T-helper 2 cell treated with Interferon-gamma antibody and Interleukin-4, amounts not matched to agents 5 μg/mL and 100 μg/mL, for 36 hours (primary cell): ENCODE data around the gene MSRB2.

Source experiments
- DNase-seq: peaks from one replicate; pipeline ENCODE4 v3.0.0; 2021; ENCODE audit warnings: low spot score
- H3K27ac Mint-ChIP-seq: one replicate; pipeline ENCODE4 v1.8.0; 2021; ENCODE audit warnings: mild to moderate bottlenecking, mixed read lengths
- H3K27me3 Mint-ChIP-seq: one replicate; pipeline ENCODE4 v1.8.0; 2021; ENCODE audit warnings: low read depth, mixed read lengths
- H3K36me3 Mint-ChIP-seq: one replicate; pipeline ENCODE4 v1.8.0; 2021; ENCODE audit warnings: low read depth, mixed read lengths
- H3K4me1 Mint-ChIP-seq: one replicate; pipeline ENCODE4 v1.8.0; 2021; ENCODE audit warnings: low read depth, mixed read lengths
- H3K4me3 Mint-ChIP-seq: one replicate; pipeline ENCODE4 v1.8.0; 2022; ENCODE audit warnings: mild to moderate bottlenecking, moderate library complexity, mixed read lengths
- H3K9me3 Mint-ChIP-seq: one replicate; pipeline ENCODE4 v1.8.0; 2021; ENCODE audit warnings: mixed read lengths

MSRB2 gene

DNA sequence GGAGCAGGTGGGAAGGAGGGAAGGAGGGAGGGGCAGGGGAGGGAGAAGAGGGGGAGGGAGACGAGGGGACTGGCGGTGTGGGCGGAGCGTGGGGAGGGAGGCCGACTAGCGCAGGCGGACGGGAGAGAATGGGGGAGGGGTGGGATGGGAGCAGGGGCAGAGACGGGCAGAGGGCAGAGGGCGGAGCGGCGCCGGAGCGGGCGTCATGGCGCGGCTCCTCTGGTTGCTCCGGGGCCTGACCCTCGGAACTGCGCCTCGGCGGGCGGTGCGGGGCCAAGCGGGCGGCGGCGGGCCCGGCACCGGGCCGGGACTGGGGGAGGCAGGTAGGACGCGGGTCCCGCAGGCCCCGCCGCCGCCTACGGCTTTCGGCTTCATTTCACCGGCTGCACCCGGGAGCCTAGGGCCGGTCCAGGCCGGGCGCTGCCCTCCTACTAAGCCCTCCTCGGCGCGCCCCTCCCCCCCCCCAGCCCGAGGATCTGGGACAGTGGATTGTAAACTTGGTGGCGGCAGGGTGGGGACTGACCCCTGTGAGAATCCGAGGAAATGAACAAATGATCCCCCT lies at the start of gene MSRB2:
Gene MSRB2 (plus strand): TSS at position 176 of the 562 bp plus-strand sequence. CDS start 30 bp downstream, at position 206.
- peaks cover 27% of the 10 kb centered on the region for H3K4me1 Mint-ChIP-seq
- H3K27ac Mint-ChIP-seq: peak within 1 kb of the TSS; percentile 75
- H3K4me3 Mint-ChIP-seq: peak within 1 kb of the TSS; percentile 87
- no peaks in the 10 kb centered on the region for H3K36me3 Mint-ChIP-seq
- peaks cover 11% of the 10 kb centered on the region for H3K27me3 Mint-ChIP-seq
- DNase-seq: peak; percentile 54
- H3K9me3 Mint-ChIP-seq: peaks cover 5% of the 10 kb centered on the region

DNA sequence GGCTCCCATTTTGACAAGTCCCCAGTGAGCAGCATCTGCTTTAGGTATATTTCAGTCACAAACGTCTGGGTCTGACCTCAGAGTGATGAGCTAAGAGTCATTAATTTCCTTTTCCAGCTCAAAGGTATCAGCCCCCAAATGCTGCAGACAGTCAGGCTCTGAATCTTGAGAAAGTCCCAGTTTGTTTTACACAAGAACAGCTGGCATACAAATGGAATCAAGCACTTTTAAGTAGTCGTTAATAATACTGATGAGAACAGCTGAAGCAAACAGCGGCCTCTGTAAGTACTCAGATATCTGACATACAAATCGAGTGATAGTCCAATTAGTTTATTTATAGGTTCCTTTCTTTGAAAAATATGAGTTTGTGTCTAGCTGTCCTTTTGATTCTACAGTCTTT lies 49.4 kb upstream of the MSRB2 start:
- Mint-ChIP-seq H3K27me3 (peaks cover 8% of the 10 kb centered on the region), H3K27ac (no peak overlapping the region), H3K4me3 (no peak overlapping the region), H3K4me1 (no peaks in the 10 kb centered on the region), H3K36me3 (no peaks in the 10 kb centered on the region), H3K9me3 (no peaks in the 10 kb centered on the region)
- no peak for DNase-seq

DNA sequence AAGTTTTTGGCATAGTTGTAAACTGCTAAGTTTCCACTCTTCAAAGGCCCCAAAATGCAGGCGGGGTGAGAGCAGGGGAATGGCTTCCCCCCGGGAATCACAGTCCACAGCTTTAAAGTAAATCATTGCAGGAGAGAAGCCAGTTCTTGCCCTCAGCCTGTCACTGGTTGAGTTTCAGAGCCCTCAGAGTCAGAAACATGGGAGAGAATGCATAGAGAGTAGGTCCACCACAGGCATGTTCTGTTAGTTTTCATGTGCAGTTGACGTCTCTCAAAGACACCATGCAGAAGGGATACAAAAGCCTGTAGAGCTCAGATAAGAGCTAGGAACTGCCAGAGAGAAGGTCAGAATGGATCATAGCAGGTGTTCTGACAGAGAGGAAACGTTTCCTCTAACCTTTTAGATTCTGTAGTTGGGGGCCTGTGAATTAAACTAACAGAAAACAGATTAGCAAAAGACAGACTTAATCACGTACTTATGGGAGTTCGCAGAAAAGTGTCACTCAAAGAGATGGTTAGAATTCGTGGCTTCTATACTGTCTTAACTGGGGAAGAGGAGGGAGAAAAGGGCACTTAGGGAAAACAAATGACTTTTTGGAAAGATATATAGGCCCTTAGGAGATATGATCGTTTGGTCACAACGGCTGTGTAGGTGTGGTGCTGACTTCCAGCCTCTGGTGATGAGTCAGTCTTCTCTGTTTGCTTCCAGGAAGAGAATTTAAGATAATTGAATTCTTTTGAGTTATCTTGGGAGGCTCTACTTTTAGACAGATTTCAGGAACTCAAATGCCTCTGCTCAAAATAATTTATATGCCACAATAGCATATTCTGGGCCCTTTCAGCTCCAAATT lies 48.0 kb upstream of the MSRB2 start:
- Mint-ChIP-seq H3K27me3 (peaks cover 6% of the 10 kb centered on the region), H3K4me3 (no peak overlapping the region), H3K36me3 (no peaks in the 10 kb centered on the region), H3K9me3 (no peaks in the 10 kb centered on the region), H3K4me1 (no peaks in the 10 kb centered on the region), H3K27ac (no peak overlapping the region)
- DNase-seq: no peak

DNA sequence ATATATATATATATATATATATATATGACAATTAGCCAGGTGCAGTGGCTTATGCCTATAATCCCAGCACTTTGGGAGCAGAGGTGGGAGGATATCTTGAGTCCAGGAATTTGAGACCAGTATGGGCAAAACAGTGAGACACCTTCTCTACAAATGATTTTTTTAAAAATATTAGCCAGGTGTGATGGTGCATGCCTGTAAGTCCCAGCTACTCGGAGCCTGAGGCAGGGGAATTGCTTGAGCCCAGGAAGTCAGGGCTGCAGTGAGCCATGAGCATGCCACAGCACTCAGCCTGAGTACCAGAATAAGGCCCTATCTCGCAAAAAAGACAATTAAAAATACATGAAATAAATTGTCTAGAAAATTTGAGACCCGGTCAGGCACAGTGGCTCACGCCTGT lies 47.2 kb upstream of the MSRB2 start:
- Mint-ChIP-seq H3K27me3 (peaks cover 4% of the 10 kb centered on the region), H3K9me3 (no peaks in the 10 kb centered on the region)

DNA sequence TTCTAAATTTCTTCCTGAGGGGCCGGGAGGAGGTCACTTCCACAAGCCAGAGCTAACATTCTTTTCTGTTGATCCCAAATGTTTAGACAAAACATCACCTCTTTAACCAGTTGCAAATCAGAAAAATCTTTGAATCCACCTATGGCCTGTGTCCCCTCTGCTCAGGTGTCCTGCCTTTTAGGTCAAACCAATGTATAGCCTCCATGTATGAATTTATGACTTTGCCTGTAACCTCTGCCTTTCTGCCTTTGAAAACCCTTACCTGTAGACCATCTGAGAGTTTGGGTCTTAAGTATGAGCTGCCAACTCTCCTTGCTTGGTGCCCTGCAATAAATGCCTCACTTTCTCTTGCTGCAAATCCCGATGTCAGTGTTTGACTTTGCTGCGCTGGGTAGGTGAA lies 44.1 kb upstream of the MSRB2 start:
- H3K4me3 Mint-ChIP-seq: no peak overlapping the region
- no peaks in the 10 kb centered on the region for H3K36me3 Mint-ChIP-seq
- no peak overlapping the region for H3K27ac Mint-ChIP-seq
- H3K27me3 Mint-ChIP-seq: peaks cover 6% of the 10 kb centered on the region
- H3K9me3 Mint-ChIP-seq: no peaks in the 10 kb centered on the region
- no peak for DNase-seq
- no peaks in the 10 kb centered on the region for H3K4me1 Mint-ChIP-seq

More for the DNA sequence above, 47.2 kb upstream of the MSRB2 start:
- Mint-ChIP-seq H3K4me3 (no peak overlapping the region), H3K27ac (no peak overlapping the region), H3K4me1 (no peaks in the 10 kb centered on the region), H3K36me3 (no peaks in the 10 kb centered on the region)
- no peak for DNase-seq

DNA sequence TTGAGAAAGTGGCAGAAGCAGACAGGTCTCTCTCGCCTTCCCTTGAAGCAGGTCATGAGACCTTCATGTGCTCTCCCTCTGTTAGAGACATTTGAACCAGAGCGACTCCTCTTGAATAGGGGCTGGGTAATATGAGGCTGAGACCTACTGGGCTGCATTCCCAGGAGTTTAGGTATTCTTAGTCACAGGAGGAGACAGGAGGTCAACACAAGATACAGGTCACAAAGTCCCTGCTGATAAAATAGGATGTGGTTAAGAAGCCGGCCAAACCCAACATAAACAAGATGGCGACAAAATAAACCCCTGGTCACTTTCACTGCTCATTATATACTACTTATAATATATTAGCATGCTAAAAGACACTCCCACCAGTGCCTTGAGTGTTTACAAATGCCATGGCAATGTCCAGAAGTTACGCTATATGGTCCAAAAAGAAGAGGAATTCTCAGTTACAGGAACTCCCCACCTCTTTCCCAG lies 43.5 kb upstream of the MSRB2 start:
- Mint-ChIP-seq H3K4me1 (no peaks in the 10 kb centered on the region), H3K27me3 (peaks cover 10% of the 10 kb centered on the region), H3K9me3 (no peaks in the 10 kb centered on the region), H3K36me3 (no peaks in the 10 kb centered on the region), H3K27ac (no peak overlapping the region), H3K4me3 (no peak overlapping the region)
- DNase-seq: no peak

DNA sequence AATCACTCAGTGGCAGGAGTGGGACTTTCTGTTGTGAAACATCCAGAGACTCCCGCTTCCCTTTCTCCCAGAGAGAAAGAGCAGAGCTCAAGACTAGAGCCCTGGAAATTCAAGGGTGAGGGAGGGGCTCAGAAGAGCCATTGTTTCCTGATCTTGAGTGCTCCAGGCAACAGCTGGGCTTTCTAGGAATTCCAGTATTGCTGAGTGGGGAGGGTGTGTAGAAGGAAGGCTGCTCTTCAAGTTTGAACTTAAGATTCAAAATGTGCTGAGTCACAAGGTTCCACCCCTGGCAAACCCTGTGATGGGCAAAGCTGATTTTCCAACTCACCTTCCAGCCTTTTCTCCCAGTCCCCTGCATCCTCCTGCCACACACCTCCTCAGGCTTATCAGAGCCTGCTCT lies 42.3 kb upstream of the MSRB2 start:
- Mint-ChIP-seq H3K27me3 (peaks cover 10% of the 10 kb centered on the region), H3K4me1 (no peaks in the 10 kb centered on the region), H3K9me3 (no peaks in the 10 kb centered on the region), H3K4me3 (no peak overlapping the region), H3K27ac (no peak overlapping the region), H3K36me3 (no peaks in the 10 kb centered on the region)
- no peak for DNase-seq

DNA sequence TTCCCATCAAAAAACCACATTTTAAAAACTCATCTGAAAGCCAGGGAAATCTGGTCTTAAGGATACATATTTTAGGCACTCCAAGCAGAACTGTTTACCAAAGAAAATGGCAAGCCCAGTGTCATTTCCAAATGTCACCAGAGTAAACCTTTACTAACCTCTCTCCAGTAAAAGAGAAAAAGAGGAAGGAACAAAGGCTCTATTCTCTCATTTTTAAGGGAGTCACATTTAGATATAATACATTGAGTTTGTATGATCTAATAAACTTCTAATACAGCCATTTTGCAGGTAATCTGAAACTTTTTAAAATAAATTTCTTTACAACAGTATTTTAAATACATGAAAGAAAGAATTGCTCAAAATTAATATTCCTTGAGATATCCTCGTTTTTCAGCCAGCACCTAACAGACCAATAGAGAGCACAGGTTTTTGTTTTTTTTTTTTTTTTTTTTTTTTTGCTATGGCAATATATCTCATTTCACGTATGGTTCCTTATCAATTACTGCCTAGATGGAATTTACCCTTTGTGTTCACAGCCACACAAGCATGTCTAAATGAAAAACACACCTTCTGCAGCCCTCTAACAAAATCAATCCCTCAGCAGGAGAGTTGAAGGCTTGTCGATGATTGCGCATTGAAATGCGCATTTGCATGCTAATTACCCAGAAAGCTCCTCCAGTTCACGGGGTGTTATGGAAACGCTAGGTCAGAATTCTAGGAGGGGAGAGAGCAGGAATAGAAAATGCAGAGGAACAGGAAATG lies 39.8 kb upstream of the MSRB2 start:
- no peaks in the 10 kb centered on the region for H3K9me3 Mint-ChIP-seq
- H3K36me3 Mint-ChIP-seq: no peaks in the 10 kb centered on the region
- peaks cover 15% of the 10 kb centered on the region for H3K27me3 Mint-ChIP-seq
- DNase-seq: no peak
- no peak overlapping the region for H3K4me3 Mint-ChIP-seq
- no peaks in the 10 kb centered on the region for H3K4me1 Mint-ChIP-seq
- no peak overlapping the region for H3K27ac Mint-ChIP-seq

DNA sequence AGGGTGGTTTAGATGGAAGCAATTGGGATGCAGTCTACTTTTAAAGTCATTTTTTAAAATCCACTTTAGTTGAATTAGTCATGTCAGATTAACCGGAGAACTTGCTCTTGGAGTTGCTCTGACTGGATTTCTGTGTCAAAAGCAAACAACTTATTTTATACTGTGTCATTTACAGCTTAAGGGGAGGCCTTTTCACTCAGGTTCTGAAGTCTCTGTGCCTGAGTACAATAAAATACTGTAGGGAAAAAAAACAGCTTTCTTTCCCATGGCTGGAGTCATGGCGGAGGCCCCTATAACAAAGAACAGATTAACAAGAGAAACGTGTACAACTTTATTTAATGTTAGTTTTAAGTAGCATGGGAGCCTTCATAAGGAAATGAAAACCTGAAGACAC lies 39.2 kb upstream of the MSRB2 start:
- H3K9me3 Mint-ChIP-seq: no peaks in the 10 kb centered on the region
- H3K27me3 Mint-ChIP-seq: peaks cover 15% of the 10 kb centered on the region
- H3K27ac Mint-ChIP-seq: no peak overlapping the region
- H3K36me3 Mint-ChIP-seq: no peaks in the 10 kb centered on the region
- H3K4me3 Mint-ChIP-seq: no peak overlapping the region
- no peaks in the 10 kb centered on the region for H3K4me1 Mint-ChIP-seq
- no peak for DNase-seq

DNA sequence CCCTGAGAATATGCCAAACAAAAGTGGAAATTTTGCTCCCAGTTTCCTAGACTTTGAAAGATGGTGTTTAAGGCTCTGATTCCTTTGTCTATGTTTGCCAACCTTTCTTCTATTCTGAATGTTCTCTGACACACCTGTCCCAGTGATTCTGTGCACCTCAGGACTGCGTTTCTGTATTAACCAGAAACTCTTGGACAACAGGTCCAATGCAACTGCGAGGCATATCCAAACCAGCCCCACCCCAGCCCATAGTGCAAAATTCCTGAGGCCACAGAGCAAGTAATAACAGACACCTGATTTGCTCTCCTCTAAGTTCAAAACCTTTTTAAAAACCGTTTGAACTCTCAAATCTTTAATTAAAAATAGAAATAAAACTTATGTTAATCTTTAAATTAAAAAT lies 37.0 kb upstream of the MSRB2 start:
- DNase-seq: no peak
- H3K27me3 Mint-ChIP-seq: peaks cover 15% of the 10 kb centered on the region
- no peak overlapping the region for H3K27ac Mint-ChIP-seq
- no peaks in the 10 kb centered on the region for H3K36me3 Mint-ChIP-seq
- no peaks in the 10 kb centered on the region for H3K9me3 Mint-ChIP-seq
- no peaks in the 10 kb centered on the region for H3K4me1 Mint-ChIP-seq
- no peak overlapping the region for H3K4me3 Mint-ChIP-seq

DNA sequence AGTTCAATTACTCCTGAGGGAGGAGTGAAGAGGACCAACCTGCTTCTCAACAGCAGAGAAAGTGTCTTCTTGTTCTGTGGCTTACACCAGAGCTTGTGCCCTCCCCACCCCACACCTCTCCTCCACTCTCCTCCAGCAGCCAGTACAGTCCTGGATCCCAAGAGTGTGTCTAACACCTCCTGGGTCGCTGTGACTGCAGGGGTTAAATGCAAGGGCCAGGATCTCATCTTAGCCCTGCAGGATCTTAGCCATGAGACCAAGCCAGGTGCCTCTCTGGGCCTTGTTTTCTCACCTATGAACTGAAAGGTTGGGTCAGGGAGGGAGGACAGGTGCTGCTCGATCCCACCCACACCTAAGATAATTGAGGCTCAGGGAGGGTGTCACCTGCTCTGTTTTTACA lies 34.5 kb upstream of the MSRB2 start:
- Mint-ChIP-seq H3K36me3 (no peaks in the 10 kb centered on the region), H3K27me3 (peaks cover 12% of the 10 kb centered on the region), H3K4me1 (no peaks in the 10 kb centered on the region), H3K27ac (no peak overlapping the region), H3K4me3 (no peak overlapping the region), H3K9me3 (no peaks in the 10 kb centered on the region)
- DNase-seq: no peak

DNA sequence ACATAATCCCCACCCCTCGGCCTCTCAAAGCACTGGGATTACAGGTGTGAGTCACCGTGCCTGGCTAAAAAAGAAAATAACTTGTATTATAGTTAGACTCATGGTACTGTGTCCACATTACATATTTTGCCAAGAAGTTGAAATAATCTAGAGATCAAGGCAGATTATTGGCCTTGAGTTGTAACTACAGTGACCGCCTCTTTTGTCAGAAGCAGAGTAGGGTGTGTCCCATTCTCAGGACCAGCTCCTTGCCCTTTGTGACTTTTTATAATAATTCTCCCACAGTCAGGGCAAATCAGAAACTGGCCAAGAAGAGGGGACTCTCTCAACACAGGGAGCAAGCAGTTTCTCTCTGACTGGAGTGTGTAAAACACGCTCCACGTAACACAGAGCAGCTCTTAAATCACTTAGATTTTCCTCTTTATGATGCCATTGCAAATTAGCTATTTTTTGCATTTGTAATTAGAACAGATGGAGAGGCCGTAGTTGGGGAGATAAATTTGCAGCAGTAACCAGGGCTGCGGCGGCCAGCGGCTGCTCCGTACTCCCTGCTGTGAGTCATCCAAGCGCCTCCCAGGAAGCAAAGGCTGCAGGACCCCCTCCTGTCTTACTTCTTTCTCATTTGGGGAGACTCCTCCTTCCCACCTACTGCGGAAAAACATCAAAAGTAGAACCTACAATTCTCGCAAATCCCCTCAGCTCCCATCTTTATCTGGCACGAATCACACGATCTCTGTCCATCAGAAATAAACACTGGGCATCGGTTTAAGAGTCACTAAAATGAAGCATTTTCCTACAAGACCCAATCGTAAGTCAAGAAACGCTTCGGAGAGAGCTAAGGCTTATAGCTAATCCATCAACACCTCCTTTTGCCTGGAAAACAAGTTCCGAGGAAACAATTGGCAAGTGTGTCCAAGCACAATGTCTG lies 32.1 kb upstream of the MSRB2 start:
- peaks cover 2% of the 10 kb centered on the region for H3K4me1 Mint-ChIP-seq
- no peaks in the 10 kb centered on the region for H3K36me3 Mint-ChIP-seq
- H3K27ac Mint-ChIP-seq: no peak overlapping the region
- peaks cover 7% of the 10 kb centered on the region for H3K27me3 Mint-ChIP-seq
- DNase-seq: no peak
- no peaks in the 10 kb centered on the region for H3K9me3 Mint-ChIP-seq
- H3K4me3 Mint-ChIP-seq: no peak overlapping the region

DNA sequence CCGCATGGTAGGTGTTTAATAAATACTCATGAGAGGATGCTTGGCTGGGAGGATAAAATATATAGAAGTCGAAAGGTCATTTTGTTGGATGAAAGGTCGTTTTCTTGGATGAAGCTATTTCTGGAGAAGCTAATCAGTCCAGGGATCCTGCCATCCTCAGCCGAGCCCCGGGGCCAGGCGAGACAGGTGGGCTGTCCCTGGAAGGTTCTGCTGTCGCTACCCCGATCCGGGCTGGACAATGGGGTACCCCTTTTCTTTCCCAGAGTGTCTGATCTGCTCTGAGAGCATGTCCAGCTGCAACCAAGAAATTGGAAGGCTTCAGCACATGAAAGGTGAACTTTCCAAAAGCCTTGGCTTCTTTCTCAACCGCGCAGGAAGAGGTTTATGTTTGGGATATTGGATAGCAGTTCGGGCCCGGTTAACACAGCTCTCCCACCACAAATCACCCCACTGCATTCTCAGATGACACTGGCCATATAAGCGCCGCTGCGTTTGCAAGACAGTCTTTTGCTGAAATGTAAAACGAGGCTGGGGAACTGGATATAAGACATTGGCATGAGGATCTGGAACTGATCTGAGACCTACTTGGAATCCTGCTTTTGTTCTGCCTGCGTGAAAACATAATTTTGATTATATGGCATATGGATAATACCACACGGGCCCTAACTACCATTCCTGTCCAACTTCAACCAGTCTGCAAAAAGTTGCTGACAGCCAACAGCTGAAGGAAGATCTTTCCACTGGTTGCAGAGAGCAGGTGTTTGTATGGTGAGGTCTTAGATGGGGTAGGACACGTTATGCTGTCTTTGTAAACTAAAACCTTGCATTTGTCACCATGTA lies 31.2 kb upstream of the MSRB2 start:
- H3K4me1 Mint-ChIP-seq: peaks cover 2% of the 10 kb centered on the region
- no peak overlapping the region for H3K27ac Mint-ChIP-seq
- DNase-seq: no peak
- H3K27me3 Mint-ChIP-seq: peaks cover 2% of the 10 kb centered on the region
- H3K4me3 Mint-ChIP-seq: no peak overlapping the region
- H3K9me3 Mint-ChIP-seq: no peaks in the 10 kb centered on the region
- H3K36me3 Mint-ChIP-seq: no peaks in the 10 kb centered on the region
